Raji (cell line): Measurements from ENCODE around the gene OR6A2.

ENCODE experiments used
- POLR2A ChIP-seq: IDR thresholded peaks from 2 replicates; pipeline ENCODE4 v1.6.1; 2011; ENCODE audit warnings: low read depth, low read length, control low read depth; ENCODE audit not compliant: insufficient read depth

Gene OR6A2

GRCh38 chr11:6782720-6783119 is 16.8 kb downstream of the OR6A2 start, which contains the start of gene OR2AG1:
OR2AG1 (plus strand) TSS chr11:6783020; CDS start chr11:6785038, 2,018 bp downstream.
- no peak for TF ChIP-seq POLR2A

GRCh38 chr11:6780829-6781228 is 18.7 kb downstream of the OR6A2 start:
- TF ChIP-seq POLR2A: no peak

GRCh38 chr11:6778518-6778917 is 21.0 kb downstream of the OR6A2 start:
- TF ChIP-seq POLR2A: no peak

- no peak for TF ChIP-seq POLR2A
Observed at GRCh38 chr11:6771926-6772893, 27.3 kb downstream of the OR6A2 start, which contains the start of gene OR2AG2. OR2AG2 (minus strand) TSS chr11:6771976; CDS start chr11:6768957, 3,019 bp downstream.

- no peak for TF ChIP-seq POLR2A
Observed at GRCh38 chr11:6757373-6757967, 42.0 kb downstream of the OR6A2 start.

- no peak for TF ChIP-seq POLR2A
Observed at GRCh38 chr11:6755953-6756347, 43.5 kb downstream of the OR6A2 start.

- TF ChIP-seq POLR2A: no peak
Observed at GRCh38 chr11:6755303-6755952, 44.1 kb downstream of the OR6A2 start.

- TF ChIP-seq POLR2A: no peak
Observed at GRCh38 chr11:6747097-6747668, 52.3 kb downstream of the OR6A2 start.

- no peak for TF ChIP-seq POLR2A
Observed at GRCh38 chr11:6746626-6747025, 52.9 kb downstream of the OR6A2 start.

- TF ChIP-seq POLR2A: no peak
Observed at GRCh38 chr11:6746086-6746618, 53.3 kb downstream of the OR6A2 start.

- no peak for TF ChIP-seq POLR2A
Observed at GRCh38 chr11:6745465-6746015, 53.9 kb downstream of the OR6A2 start.

- no peak for TF ChIP-seq POLR2A
Observed at GRCh38 chr11:6745018-6745417, 54.5 kb downstream of the OR6A2 start.

GRCh38 chr11:6742260-6742659 is 57.2 kb downstream of the OR6A2 start:
- no peak for TF ChIP-seq POLR2A
